Mucosa of stomach (tissue), 1 donor: Measurements from ENCODE around the gene SMCP.

Source experiments
- H3K27me3 ChIP-seq: one replicate; pipeline ENCODE4 v1.7.0; 2013; ENCODE audit warnings: mild to moderate bottlenecking, low read length; ENCODE audit not compliant: control insufficient read depth, insufficient read depth
- H3K36me3 ChIP-seq: one replicate; pipeline ENCODE4 v1.7.0; 2013; ENCODE audit warnings: low read length; ENCODE audit not compliant: control insufficient read depth, insufficient read depth
- H3K4me1 ChIP-seq: one replicate; pipeline ENCODE4 v1.7.0; 2013; ENCODE audit warnings: mild to moderate bottlenecking, low read length; ENCODE audit not compliant: control insufficient read depth, insufficient read depth
- H3K4me3 ChIP-seq: one replicate; pipeline ENCODE4 v1.7.0; 2013; ENCODE audit warnings: low read length
- H3K9ac ChIP-seq: one replicate; pipeline ENCODE4 v1.7.0; 2013; ENCODE audit warnings: mild to moderate bottlenecking, low read length, moderate library complexity
- H3K9me3 ChIP-seq: one replicate; pipeline ENCODE4 v1.7.0; 2013; ENCODE audit warnings: mild to moderate bottlenecking, low read length, moderate library complexity; ENCODE audit not compliant: control insufficient read depth
- donor health status: Pancreatic carcinoma.

SMCP gene, protein sequence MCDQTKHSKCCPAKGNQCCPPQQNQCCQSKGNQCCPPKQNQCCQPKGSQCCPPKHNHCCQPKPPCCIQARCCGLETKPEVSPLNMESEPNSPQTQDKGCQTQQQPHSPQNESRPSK

DNA sequence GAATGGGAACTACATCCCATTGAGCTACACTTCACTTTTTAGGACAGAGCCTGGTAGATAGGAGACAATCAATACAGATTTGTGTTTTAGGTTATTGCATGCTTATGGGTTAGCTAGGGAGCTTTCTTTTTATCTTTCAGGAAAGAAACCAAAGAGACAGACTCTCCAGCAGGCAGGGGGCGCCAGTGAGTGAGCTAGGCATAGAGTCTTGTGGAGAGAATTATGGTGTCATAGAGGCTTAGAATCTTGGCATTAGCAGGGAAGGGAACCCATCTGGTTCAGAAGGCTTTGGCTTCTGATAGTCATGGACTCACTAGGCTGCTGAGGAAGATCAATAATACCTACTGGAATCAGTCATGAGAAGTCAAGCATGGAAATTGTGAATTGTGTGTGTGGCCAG is at the start of gene SMCP:
Gene SMCP, plus strand, starts transcription at position 281 of the 400 bp plus-strand sequence. CDS start 6,101 bp downstream, outside the sequence.
- H3K9me3 ChIP-seq = no peaks in the 10 kb centered on the region
- no peaks in the 10 kb centered on the region for H3K36me3 ChIP-seq
- H3K27me3 ChIP-seq = no peaks in the 10 kb centered on the region
- H3K4me1 ChIP-seq = no peaks in the 10 kb centered on the region
- H3K4me3 ChIP-seq = no peak within 1 kb of the TSS
- H3K9ac ChIP-seq = no peak within 1 kb of the TSS

DNA sequence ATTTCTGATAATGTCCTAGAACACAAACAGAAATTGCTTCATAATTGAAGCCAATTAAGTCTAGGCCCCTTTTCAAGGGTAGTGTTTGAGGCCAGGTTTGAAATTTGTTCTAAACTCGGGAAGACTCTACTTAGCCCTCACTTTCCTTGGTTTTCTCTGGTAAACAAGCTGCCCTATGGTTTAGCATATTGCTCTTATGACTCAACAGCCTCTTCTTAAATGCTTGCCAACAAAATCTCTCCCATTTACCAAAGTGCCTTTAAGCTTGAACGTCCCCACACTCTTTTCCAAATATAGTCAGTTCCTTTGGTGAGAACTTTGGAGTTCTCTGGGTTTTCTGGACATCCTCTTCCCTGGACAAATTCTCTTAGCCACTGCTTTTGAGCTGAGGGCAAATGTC is 41.3 kb upstream of the SMCP start:
- Histone ChIP-seq H3K27me3 (no peaks in the 10 kb centered on the region), H3K4me3 (no peak overlapping the region), H3K9me3 (no peaks in the 10 kb centered on the region), H3K9ac (no peak overlapping the region), H3K36me3 (no peaks in the 10 kb centered on the region), H3K4me1 (no peaks in the 10 kb centered on the region)

DNA sequence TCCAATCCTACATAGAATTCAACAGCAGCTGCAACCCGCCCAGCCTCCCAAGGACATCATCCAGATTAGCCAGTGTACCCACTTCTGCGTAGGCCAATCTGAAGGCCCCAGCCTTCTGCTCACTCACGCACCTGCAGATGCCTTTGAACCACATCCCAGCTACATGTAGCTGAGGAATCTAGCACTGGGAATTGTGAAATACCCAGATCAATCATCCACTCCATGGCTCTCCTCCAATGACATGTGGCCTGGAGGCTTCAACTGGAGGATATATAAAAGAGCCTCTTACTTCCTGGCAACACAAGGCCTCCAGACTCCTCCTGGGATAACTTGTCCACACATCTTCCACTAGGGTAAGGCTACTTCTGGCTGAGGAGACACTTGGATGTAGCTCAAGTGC is 35.6 kb upstream of the SMCP start, which contains the start of gene LCE6A:
Gene LCE6A, plus strand, starts transcription at position 301 of the 400 bp plus-strand sequence. CDS start 665 bp downstream, outside the sequence.
- no peak within 1 kb of the TSS for H3K4me3 ChIP-seq
- H3K9me3 ChIP-seq = no peaks in the 10 kb centered on the region
- no peak within 1 kb of the TSS for H3K9ac ChIP-seq
- no peaks in the 10 kb centered on the region for H3K27me3 ChIP-seq
- H3K4me1 ChIP-seq = no peaks in the 10 kb centered on the region
- no peaks in the 10 kb centered on the region for H3K36me3 ChIP-seq

DNA sequence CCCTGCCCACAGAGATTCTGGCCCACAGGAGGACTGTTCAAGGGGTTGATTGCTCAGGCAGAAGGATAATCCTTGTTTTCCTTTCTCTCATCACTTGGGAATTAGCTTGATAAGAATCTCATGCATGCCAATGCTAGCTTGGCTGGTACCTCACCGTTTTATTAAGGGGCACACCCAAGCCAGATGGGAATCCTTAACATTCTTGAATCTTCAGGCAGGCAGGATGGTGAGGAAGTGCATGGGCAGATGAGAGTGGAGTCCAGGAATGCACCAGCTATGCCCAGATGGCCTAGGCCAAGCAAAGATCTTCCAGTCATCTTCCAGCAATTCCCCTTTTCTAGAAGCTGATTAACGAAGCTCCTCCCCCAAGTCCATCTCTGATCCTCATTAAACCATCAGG is 22.5 kb upstream of the SMCP start:
- Histone ChIP-seq H3K36me3 (no peaks in the 10 kb centered on the region), H3K27me3 (no peaks in the 10 kb centered on the region), H3K9me3 (no peaks in the 10 kb centered on the region), H3K9ac (no peak overlapping the region), H3K4me3 (no peak overlapping the region), H3K4me1 (no peaks in the 10 kb centered on the region)

DNA sequence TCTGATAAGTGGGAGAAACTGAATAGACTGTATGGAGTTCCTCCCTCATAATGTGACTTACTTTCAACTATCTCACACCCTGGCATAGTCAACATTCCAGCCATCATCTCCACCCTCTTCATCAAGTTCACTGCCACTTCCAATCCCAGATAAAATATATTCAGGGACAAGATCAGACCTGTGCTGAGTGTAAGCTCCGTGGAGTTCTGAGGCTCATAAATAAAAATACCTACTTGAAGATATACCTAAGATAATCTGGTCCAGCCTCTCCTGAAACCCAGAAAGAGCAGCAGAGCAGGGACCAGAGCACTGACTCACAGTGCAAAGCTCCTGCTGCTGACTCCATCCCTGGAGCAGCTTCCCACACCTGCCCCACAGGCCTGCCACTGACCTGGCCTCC is 20.1 kb upstream of the SMCP start:
- Histone ChIP-seq H3K4me1 (no peaks in the 10 kb centered on the region), H3K27me3 (no peaks in the 10 kb centered on the region), H3K4me3 (no peak overlapping the region), H3K36me3 (no peaks in the 10 kb centered on the region), H3K9me3 (no peaks in the 10 kb centered on the region), H3K9ac (no peak overlapping the region)

DNA sequence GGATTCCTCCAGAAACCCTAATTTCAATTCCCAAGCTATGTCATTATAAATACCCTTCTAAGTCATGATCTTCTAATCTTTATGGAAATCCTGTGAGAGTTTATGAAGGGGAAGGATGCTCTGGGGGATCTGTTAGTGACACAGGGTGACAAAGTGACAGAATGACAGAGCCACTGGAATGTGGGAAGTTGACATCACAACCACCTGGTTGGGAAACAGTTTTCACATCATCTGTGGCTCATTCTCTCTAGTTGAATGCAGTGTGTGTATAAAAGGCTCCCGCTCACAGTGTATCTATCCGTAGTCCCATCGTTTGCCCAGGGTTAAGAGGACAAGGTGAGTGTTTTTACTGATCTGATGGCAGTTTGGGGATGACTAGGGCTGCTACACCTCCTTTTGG is 18.4 kb upstream of the SMCP start, which contains the start of gene LCE7A:
Gene LCE7A, plus strand, starts transcription at position 301 of the 400 bp plus-strand sequence. CDS start 702 bp downstream, outside the sequence.
- Histone ChIP-seq H3K4me3 (no peak within 1 kb of the TSS), H3K27me3 (no peaks in the 10 kb centered on the region), H3K9ac (no peak within 1 kb of the TSS), H3K36me3 (no peaks in the 10 kb centered on the region), H3K4me1 (no peaks in the 10 kb centered on the region), H3K9me3 (no peaks in the 10 kb centered on the region)

DNA sequence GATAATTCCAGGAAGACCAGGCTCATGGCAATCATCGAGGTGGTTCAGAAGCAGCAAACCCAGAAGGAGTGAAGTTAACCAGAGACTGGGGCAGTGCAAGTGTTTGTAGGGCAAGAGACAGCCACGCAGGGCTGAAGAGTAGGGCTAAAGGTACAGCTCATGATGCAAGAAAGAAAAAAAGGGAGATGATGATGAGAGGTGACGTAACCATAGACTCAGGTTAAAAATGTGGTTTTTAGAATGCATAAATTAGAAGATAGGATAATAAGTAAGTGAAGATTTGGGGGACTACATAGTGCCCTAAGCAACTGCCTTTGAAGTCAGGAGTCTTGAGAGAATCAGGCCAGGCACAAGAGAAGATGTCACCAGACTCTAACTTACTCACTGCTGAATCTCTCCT is 18.0 kb upstream of the SMCP start:
- no peaks in the 10 kb centered on the region for H3K4me1 ChIP-seq
- H3K9me3 ChIP-seq = no peaks in the 10 kb centered on the region
- H3K27me3 ChIP-seq = no peaks in the 10 kb centered on the region
- no peaks in the 10 kb centered on the region for H3K36me3 ChIP-seq
- no peak overlapping the region for H3K9ac ChIP-seq
- no peak overlapping the region for H3K4me3 ChIP-seq

DNA sequence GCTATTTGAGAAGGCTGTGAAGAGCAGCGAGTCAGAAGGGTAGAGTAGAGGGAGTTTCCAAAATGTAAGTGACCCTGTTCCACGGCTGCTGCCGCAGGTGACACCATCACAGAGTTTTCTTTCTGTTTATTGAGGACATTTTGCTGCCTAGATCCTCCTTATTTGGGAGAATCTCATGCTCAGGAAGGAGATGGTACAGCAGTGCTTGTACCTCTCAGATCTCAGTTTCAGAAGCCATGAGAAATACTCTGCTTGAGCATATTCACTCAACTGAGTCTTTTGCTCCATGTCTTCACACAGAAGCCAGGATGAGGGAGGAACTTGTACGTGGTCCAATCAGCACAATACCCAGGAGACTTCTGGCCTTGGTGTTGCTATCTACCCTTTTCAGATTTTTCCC is 16.7 kb upstream of the SMCP start:
- no peaks in the 10 kb centered on the region for H3K9me3 ChIP-seq
- H3K4me1 ChIP-seq = no peaks in the 10 kb centered on the region
- H3K4me3 ChIP-seq = no peak overlapping the region
- H3K9ac ChIP-seq = no peak overlapping the region
- H3K27me3 ChIP-seq = no peaks in the 10 kb centered on the region
- no peaks in the 10 kb centered on the region for H3K36me3 ChIP-seq

DNA sequence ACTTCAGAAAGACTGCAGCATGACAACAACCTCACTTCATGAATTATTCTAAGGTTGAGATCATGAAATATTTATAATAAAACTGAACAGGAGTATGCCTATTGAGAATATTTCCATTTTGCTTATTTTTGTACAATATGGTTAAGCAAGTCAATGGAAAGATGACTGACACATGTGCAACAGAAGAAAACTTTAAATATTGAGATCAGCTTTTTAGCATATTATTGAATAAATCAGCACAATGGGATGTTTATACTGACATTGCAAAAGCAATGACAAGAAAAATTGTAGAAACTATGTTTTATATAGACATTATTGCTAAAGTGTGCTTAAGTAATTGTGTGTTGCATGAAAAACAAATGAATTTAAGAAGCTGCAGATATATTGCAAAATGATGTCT is 13.7 kb upstream of the SMCP start:
- Histone ChIP-seq H3K9me3 (no peaks in the 10 kb centered on the region), H3K27me3 (no peaks in the 10 kb centered on the region), H3K4me3 (no peak overlapping the region), H3K36me3 (no peaks in the 10 kb centered on the region), H3K4me1 (no peaks in the 10 kb centered on the region), H3K9ac (no peak overlapping the region)

DNA sequence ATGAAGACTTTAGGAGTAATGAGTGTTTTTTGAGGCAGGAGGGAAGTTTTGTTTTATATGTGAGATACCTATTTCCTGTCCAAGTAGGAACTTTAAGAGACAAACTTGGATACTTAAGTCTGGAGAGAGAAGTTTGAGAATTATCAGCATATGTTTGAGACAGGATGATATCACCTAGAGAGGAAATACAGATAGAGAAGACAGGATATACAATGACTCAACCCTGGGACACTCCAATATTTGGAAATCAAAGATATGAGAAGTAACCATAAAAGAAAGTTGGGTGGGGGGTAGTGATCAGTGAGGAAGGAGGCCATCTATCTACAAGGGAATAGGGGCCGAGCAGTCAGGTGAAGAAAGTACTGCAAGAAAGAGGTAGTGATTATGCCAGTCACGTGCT is 11.8 kb upstream of the SMCP start:
- H3K27me3 ChIP-seq = no peaks in the 10 kb centered on the region
- H3K36me3 ChIP-seq = no peaks in the 10 kb centered on the region
- no peaks in the 10 kb centered on the region for H3K9me3 ChIP-seq
- no peak overlapping the region for H3K9ac ChIP-seq
- H3K4me1 ChIP-seq = no peaks in the 10 kb centered on the region
- no peak overlapping the region for H3K4me3 ChIP-seq

DNA sequence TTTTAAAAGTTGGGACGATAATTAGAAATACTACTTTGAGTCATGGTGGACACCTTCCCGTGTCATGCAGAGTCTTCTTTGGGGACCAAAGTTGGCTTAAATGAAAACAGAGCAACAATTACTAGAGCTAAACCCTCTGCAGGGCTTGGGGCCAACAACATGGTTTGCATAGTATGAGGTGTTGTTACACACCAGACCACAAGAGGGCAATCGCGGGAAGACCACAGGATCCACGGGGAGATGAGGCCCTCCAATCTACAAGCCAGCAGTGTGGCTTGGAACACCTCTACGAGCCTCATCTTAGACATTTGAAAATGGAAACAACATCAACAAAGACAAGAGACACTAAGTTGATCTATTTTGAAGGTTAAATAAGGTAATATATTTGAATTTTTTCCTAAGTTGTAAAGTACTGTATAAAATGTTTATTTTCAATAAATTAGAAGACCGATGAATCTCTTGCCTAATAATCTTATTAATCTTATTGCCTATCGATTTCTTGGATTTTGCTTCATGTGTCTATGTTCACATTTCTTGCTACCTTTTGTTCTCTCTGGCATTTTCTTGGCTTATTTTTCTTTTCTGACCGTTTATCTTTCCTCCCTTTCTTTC is 8.2 kb upstream of the SMCP start:
- Histone ChIP-seq H3K4me3 (no peak overlapping the region), H3K4me1 (no peaks in the 10 kb centered on the region), H3K27me3 (no peaks in the 10 kb centered on the region), H3K9ac (no peak overlapping the region), H3K36me3 (no peaks in the 10 kb centered on the region), H3K9me3 (no peaks in the 10 kb centered on the region)

DNA sequence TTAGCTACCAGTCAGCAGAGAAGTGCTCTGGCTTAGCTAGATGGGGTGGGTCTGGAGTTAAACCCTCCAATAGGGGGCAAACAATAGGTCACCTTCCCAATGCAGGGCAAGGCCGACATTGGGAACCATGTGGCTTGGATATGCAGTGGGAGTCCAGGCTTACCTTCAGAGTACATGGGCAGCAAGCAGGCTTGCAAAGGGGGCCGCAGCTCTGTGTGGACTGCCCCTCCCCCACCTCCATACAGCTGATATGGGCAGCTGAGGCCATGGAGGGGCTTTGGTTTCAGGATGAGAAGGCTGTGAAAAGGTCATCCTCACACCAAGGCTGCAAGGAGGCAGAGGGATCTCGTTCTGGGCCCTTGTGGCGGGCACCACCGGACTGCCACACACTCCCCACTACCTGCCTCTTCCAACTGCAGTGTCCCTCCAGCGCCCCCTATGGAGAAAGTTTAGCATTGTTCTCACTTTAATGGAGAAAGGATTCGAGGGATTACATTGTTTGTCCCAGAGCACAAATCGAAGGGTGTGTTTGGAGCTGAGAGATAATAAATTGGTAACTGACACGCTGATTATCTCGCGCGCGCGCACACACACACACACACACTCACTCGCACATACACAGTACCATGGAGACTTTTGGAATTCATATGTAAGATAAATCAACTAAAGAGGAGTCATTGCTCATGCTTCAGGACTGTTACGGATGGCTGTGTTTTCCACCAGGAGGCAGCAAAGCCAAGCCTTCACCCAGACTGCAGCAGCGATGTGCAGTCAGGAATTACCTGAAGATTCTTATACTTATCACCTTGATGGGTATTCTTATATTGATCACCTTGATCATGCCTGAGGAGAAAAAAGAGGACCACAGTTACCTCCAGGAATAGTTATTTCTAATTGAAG is 7.0 kb upstream of the SMCP start:
- no peaks in the 10 kb centered on the region for H3K36me3 ChIP-seq
- H3K9me3 ChIP-seq = no peaks in the 10 kb centered on the region
- H3K4me1 ChIP-seq = no peaks in the 10 kb centered on the region
- no peaks in the 10 kb centered on the region for H3K27me3 ChIP-seq
- H3K9ac ChIP-seq = no peak overlapping the region
- H3K4me3 ChIP-seq = no peak overlapping the region
